Coronary artery (tissue), 2 donors: ENCODE measurements around the gene LARP1B.
"Not testable (repeated sequence)": the region's sequence is repeated elsewhere in the genome, so short reads cannot be mapped to it uniquely, and the experiment has no call there.

Source experiments
- DNase-seq: peaks from one replicate; pipeline ENCODE4 v3.0.0-alpha.2; 2017; ENCODE audit warnings: low spot score
- H3K27ac ChIP-seq, 2 donors: fragments of 200-600 bp; sonication (generic); one replicate each; pipeline ENCODE4 v1.5.1; 2016 to 2019
- H3K4me3 ChIP-seq: fragments of 200-600 bp; sonication (generic); 2 replicates; pipeline ENCODE4 v1.5.1; 2016; ENCODE audit warnings: mild to moderate bottlenecking, moderate library complexity
- TF ChIP-seq, protein P1 (sequence below): fragments of 200-600 bp; sonication (generic); IDR thresholded peaks from one replicate; pipeline ENCODE4 v1.5.1; 2019; ENCODE audit warnings: antibody characterized with exemption

LARP1B gene

DNA sequence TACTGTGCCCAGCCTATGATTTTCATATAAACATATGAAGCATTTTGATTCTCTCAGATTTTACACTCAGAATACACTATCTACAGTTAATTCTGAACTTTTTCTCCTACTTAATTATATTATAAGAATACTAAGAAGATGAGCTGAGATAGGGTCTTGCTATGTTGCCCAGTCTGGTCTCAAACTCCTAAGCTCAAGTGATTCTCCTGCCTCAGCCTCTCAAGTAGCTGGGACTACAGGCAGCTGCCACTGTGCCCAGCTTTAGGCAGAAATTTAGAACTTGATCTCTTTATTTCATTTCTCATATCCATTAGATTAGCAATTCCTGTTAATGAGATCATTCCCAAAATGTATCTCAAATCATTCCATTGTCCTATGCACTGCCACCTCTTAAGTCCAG is 4.7 kb upstream of the LARP1B start:
- no peak for DNase-seq
- TF ChIP-seq, protein P1, sequence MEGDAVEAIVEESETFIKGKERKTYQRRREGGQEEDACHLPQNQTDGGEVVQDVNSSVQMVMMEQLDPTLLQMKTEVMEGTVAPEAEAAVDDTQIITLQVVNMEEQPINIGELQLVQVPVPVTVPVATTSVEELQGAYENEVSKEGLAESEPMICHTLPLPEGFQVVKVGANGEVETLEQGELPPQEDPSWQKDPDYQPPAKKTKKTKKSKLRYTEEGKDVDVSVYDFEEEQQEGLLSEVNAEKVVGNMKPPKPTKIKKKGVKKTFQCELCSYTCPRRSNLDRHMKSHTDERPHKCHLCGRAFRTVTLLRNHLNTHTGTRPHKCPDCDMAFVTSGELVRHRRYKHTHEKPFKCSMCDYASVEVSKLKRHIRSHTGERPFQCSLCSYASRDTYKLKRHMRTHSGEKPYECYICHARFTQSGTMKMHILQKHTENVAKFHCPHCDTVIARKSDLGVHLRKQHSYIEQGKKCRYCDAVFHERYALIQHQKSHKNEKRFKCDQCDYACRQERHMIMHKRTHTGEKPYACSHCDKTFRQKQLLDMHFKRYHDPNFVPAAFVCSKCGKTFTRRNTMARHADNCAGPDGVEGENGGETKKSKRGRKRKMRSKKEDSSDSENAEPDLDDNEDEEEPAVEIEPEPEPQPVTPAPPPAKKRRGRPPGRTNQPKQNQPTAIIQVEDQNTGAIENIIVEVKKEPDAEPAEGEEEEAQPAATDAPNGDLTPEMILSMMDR, result no peak
- no peak overlapping the region for H3K4me3 ChIP-seq

DNA sequence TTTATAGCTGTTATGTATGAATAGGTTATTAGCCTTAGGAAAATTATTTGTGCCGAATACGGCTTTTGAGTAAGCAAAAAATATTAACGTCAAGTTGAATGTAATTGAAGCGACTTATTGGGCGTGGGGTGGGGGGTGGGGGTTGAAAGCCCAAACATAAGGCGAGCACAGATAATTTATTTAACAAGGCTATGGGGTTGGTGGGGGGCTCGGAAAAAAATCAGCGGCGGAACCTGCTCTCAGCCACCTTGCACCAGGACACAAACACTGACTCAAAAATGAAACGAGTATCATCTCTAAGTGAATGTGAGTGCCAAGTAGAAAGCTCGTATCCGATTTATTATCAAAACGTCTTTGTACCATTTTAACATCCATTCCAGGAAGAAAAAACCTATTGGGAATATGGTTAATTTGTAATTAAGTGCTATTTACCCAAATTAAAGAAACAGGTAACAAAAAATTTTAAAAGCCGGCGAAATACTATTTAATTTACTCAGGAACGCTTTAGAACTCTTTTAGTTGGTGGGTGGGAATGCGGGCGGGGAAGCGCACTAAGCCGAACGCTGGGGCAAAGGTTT is 902 bp upstream of the LARP1B start:
- TF ChIP-seq, protein P1, result no peak
- no peak for DNase-seq

More for the DNA sequence above, 4.7 kb upstream of the LARP1B start:
- H3K27ac ChIP-seq, result no peak overlapping the region

DNA sequence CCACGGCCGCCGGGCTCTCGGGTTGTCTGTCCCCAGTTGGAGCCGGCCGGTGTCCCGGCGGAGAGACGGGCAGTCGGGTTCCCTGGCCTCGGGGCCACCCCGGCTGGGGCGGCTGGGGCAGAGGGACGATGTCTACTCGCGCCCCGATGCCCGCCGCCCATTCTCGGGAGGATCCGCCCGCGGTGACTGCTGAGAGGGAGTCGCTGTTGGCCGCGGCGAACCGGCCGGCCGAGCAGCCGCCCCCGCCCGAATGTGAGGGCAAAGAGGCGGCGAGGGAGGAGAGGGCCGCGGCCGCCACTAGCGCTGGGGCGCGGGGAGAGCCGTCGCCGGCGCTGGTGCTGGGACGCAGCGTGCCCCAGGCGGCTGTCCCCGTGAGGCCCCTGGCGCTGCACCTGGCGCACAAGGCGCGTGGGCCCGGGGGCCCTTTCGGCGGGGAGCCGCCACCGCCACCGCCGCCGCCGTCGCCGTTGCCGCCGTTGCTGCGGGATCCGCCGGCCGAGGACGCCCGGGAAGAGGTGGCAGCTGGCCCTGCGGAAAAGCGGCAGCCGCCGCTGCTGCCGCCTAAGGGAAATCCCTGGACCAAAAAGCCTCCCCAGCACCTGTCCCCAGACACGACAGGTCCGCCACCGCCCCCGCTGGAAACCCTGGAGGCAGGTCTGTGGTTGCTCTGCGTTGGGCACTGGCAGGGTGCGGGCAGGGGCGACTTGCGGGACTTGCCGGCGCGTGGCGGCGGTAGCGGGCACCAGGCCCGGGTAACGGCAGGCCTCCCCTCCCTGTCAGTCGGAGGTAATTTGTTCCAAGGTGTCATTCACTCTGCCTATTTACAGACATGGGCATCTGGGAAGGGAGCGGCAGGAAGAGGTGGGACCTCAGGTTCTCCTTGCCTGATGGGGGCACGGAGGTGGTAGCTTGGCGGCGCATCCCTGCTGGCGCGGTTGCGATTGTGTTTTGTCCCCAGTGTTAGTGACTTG is 739 bp downstream of the LARP1B start:
- TF ChIP-seq, protein P1, result no peak

More for the DNA sequence above, 902 bp upstream of the LARP1B start:
- Histone ChIP-seq H3K4me3 (peak overlapping the region; percentile 87), H3K27ac (peak overlapping the region; percentile 88 to 96)

DNA sequence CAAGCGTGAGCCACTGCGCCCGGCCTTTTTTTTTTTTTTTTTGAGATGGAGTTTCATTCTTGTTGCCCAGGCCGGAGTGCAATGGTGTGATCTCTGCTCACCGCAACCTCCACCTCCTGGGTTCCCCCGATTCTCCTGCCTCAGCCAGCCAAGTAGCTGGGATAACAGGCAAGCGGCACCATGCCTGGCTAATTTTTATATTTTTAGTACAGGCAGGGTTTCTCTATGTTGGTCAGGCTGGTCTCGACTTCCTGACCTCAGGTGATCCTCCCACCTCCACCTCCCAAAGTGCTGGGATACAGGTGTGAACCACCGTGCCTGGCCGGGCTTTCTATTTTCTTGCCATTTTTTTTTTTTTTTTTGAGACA is 5.3 kb downstream of the LARP1B start:
- not testable (repeated sequence) for DNase-seq, H3K27ac ChIP-seq, H3K4me3 ChIP-seq

More for the DNA sequence above, 739 bp downstream of the LARP1B start:
- Histone ChIP-seq H3K4me3 (peak overlapping the region; percentile 87), H3K27ac (peak overlapping the region; percentile 88 to 96)
- DNase-seq, result peak; percentile 78

DNA sequence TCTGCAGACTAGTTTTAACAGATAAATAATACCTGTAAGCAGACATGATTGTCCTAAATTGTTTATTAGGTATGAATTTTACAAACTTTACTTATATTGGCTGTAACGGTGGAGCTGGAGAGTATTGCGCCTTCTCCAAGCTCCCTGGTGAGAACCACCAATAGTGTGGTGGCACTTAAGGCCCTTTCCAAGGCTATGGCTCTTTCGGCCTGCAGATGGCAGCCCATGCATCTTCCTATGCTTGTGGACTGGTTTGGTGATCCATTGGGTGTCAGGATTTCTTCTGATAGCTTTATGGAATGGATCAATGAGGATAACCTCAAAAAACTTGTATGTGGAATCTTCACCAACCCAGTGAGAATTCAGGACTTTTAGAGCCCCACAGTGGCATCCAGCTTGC is 7.8 kb downstream of the LARP1B start:
- no peak overlapping the region for H3K27ac ChIP-seq
- TF ChIP-seq, protein P1, result no peak
- H3K4me3 ChIP-seq, result no peak overlapping the region
- no peak for DNase-seq

DNA sequence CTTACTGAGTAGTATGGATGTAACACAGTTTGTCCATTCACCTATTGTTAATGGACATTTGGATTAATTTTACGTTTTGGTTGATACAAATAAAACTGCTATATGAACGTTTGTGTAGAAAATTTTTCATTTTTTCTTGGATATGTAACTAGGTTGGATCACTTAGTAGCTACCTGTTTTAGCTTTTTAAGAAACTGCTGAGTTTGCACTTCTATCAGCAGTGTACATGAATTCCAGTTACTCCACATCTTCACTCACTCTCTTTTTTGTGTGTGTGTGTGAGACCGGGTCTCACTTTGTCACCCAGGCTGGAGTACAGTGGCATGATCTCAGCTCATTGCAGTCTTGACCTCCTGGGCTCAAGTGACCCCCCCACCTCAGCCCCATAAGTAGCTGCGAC is 15.4 kb downstream of the LARP1B start:
- no peak for DNase-seq
- Histone ChIP-seq H3K27ac (no peak overlapping the region), H3K4me3 (no peak overlapping the region)
- TF ChIP-seq, protein P1, result no peak

DNA sequence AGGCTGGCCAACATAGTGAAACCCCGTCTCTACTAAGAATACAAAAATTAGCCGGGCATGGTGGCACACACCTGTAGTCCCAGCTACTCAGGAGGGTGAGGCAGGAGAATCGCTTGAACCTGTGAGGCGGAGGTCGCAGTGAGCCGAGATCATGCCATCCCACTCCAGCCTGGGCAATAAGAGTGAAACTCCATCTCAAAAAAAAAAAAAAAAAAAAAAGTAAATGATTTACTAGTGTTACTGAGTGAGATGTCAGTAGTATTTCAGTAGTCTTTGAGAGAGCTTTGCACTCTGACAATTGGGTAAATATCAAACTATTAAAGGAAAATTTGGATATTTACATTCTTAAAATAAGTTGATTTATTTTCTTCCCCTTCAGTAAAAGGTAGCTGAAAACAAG is 34.2 kb downstream of the LARP1B start:
- not testable (repeated sequence) for H3K27ac ChIP-seq, DNase-seq, H3K4me3 ChIP-seq

DNA sequence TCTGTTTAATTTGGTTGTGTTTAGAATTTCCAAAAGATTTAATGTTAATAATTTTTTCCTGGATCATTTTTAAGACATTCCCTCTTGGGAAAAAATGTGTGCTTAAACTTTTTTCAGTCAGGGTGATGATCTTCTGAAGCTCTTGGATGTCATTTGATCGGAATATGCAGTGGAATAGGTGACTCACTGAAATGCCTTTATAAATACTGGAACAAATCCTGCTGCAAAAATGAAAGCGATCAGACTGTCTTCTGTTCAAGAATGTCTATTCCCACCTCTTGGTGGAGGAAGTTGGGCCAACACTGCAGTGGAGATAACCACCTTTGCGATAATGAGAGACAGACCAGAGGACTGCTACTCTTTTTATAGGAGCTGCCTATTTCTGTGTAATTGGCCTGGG is 46.7 kb downstream of the LARP1B start:
- H3K4me3 ChIP-seq, result no peak overlapping the region
- TF ChIP-seq, protein P1, result no peak
- no peak overlapping the region for H3K27ac ChIP-seq
- DNase-seq, result no peak
